IMR-90 (cell line): ENCODE measurements around the gene KANSL1L. TPM values are rescaled to one million over a fixed set of nuclear protein-coding genes. Genes with fewer than 3 reads are reported as not detected.

Experiments
- ATAC-seq: fragments of 200-7000 bp; cut with Tn5 transposase; 2 replicates; pipeline ENCODE4 v1.9.1; 2020; ENCODE audit warnings: low read depth, mild to moderate bottlenecking, moderate library complexity
- BruUV-seq: library from RNA; stranded (reverse); fragments of 400-500 nt; replicated peaks from 2 replicates; lab custom pipeline; 2021; lab: Mats Ljungman, UMichigan
- CTCF ChIA-PET: fragments of 300-600 bp; formaldehyde crosslinking; extraction: SDS; loops from one replicate; lab custom pipeline; 2021; ENCODE audit warnings: antibody characterized with exemption; lab: Yijun Ruan, JAX
- POLR2A ChIA-PET: fragments of 300-600 bp; sonication (Branson Sonifier 250); formaldehyde crosslinking; loops from one replicate; lab custom pipeline; 2022; ENCODE audit warnings: antibody characterized with exemption; ENCODE audit not compliant: unreplicated experiment; lab: Charles Lee
- DNase-seq: peaks from one replicate; pipeline ENCODE4 v3.0.0; 2013
- H2AFZ ChIP-seq: replicated peaks from 2 replicates; pipeline ENCODE3; 2013; ENCODE audit warnings: low read length, mild to moderate bottlenecking; ENCODE audit not compliant: poor library complexity
- H2AK5ac ChIP-seq: 2 replicates; pipeline ENCODE4 v1.6.1; 2013; ENCODE audit warnings: low read depth, low read length, inconsistent platforms
- H2AK9ac ChIP-seq: replicated peaks from 2 replicates; pipeline ENCODE3; 2013; ENCODE audit warnings: mild to moderate bottlenecking, low read depth, low read length, moderate library complexity; ENCODE audit not compliant: poor library complexity
- H2BK120ac ChIP-seq: 2 replicates; pipeline ENCODE4 v1.6.1; 2013; ENCODE audit warnings: low read depth, low read length, inconsistent platforms
- H2BK15ac ChIP-seq: 3 replicates; pipeline ENCODE4 v1.6.1; 2013; ENCODE audit warnings: low read depth, low read length, inconsistent platforms
- H2BK20ac ChIP-seq: 2 replicates; pipeline ENCODE4 v1.6.1; 2013; ENCODE audit warnings: low read depth, mild to moderate bottlenecking, inconsistent platforms, low read length, moderate library complexity
- H2BK5ac ChIP-seq: 2 replicates; pipeline ENCODE4 v1.6.1; 2013; ENCODE audit warnings: mild to moderate bottlenecking, low read depth, low read length, inconsistent platforms; ENCODE audit not compliant: poor library complexity, severe bottlenecking
- H3K14ac ChIP-seq: replicated peaks from 2 replicates; pipeline ENCODE4 v1.6.1; 2013; ENCODE audit warnings: low read depth, low read length, inconsistent platforms
- H3K18ac ChIP-seq: 2 replicates; pipeline ENCODE4 v1.6.1; 2013; ENCODE audit warnings: low read depth, low read length, control low read depth
- H3K23ac ChIP-seq: 2 replicates; pipeline ENCODE4 v1.6.1; 2013; ENCODE audit warnings: low read depth, low read length, inconsistent platforms
- H3K27ac ChIP-seq: 2 replicates; pipeline ENCODE4 v1.5.1; 2013; ENCODE audit warnings: mild to moderate bottlenecking, control low read depth, low read length; ENCODE audit not compliant: insufficient read depth
- H3K27me3 ChIP-seq: 2 replicates; pipeline ENCODE4 v1.6.1; 2013; ENCODE audit warnings: low read length; ENCODE audit not compliant: control insufficient read depth, insufficient read depth
- H3K36me3 ChIP-seq: 2 replicates; pipeline ENCODE4 v1.6.1; 2013; ENCODE audit warnings: low read length, mixed read lengths; ENCODE audit not compliant: control insufficient read depth, insufficient read depth
- H3K4ac ChIP-seq: 2 replicates; pipeline ENCODE4 v1.6.1; 2013; ENCODE audit warnings: low read depth, low read length, inconsistent platforms
- H3K4me1 ChIP-seq: 2 replicates; pipeline ENCODE4 v1.6.1; 2013; ENCODE audit warnings: low read length, mixed read lengths; ENCODE audit not compliant: control insufficient read depth, insufficient read depth
- H3K4me2 ChIP-seq: 2 replicates; pipeline ENCODE4 v1.6.1; 2013; ENCODE audit warnings: low read depth, mild to moderate bottlenecking, control low read depth, low read length, moderate library complexity
- H3K4me3 ChIP-seq: 2 replicates; pipeline ENCODE4 v1.5.1; 2013; ENCODE audit warnings: low read depth, mild to moderate bottlenecking, control low read depth, low read length, moderate library complexity; ENCODE audit not compliant: insufficient read depth
- H3K56ac ChIP-seq: 2 replicates; pipeline ENCODE4 v1.6.1; 2013; ENCODE audit warnings: low read length, inconsistent platforms; ENCODE audit not compliant: insufficient read depth; ENCODE audit errors: extremely low read depth
- H3K79me1 ChIP-seq, 2 experiments: 2 replicates each; pipeline ENCODE4 v1.6.1; 2013; ENCODE audit warnings: low read length in 2 of 2, inconsistent platforms in 1 of 2, low read depth in 1 of 2
- H3K9ac ChIP-seq: 2 replicates; pipeline ENCODE4 v1.6.1; 2013; ENCODE audit warnings: low read depth, low read length, control low read depth
- H3K9me1 ChIP-seq: 2 replicates; pipeline ENCODE4 v1.6.1; 2013; ENCODE audit warnings: low read length, inconsistent platforms; ENCODE audit not compliant: insufficient read depth
- H3K9me3 ChIP-seq: 2 replicates; pipeline ENCODE4 v1.6.1; 2013; ENCODE audit warnings: low read length; ENCODE audit not compliant: control insufficient read depth, insufficient read depth
- H4K20me1 ChIP-seq: 2 replicates; pipeline ENCODE4 v1.6.1; 2013; ENCODE audit warnings: low read length, inconsistent platforms; ENCODE audit not compliant: insufficient read depth
- H4K5ac ChIP-seq: 2 replicates; pipeline ENCODE4 v1.6.1; 2013; ENCODE audit warnings: mild to moderate bottlenecking, low read depth, low read length, control low read depth
- H4K8ac ChIP-seq, 2 experiments: 2 replicates each; pipeline ENCODE4 v1.6.1; 2013; ENCODE audit warnings: low read depth in 2 of 2, low read length in 2 of 2, control low read depth in 1 of 2, inconsistent platforms in 1 of 2
- H4K91ac ChIP-seq: 2 replicates; pipeline ENCODE4 v1.6.1; 2013; ENCODE audit warnings: low read depth, low read length, inconsistent platforms; ENCODE audit not compliant: insufficient read depth
- BHLHE40 ChIP-seq: fragments of 150-350 bp; IDR thresholded peaks from 2 replicates; pipeline ENCODE4 v1.6.1; 2016; ENCODE audit warnings: mild to moderate bottlenecking, low read depth, low read length
- CEBPB ChIP-seq: IDR thresholded peaks from 2 replicates; pipeline ENCODE4 v1.6.1; 2012; ENCODE audit warnings: low read depth, low read length, improper control_type of control experiment
- CHD1 ChIP-seq: IDR thresholded peaks from 2 replicates; pipeline ENCODE4 v1.6.1; 2012; ENCODE audit warnings: low read depth, low read length, improper control_type of control experiment
- FOS ChIP-seq: fragments of 150-350 bp; IDR thresholded peaks from 2 replicates; pipeline ENCODE4 v1.6.1; 2016; ENCODE audit warnings: low read depth, low read length
- MAFK ChIP-seq: IDR thresholded peaks from 2 replicates; pipeline ENCODE4 v1.6.1; 2012; ENCODE audit warnings: low read depth, low read length, improper control_type of control experiment
- MAZ ChIP-seq: IDR thresholded peaks from 2 replicates; pipeline ENCODE4 v1.6.1; 2012; ENCODE audit warnings: low read depth, mild to moderate bottlenecking, low read length, improper control_type of control experiment, moderate library complexity, borderline replicate concordance
- MXI1 ChIP-seq: IDR thresholded peaks from 2 replicates; pipeline ENCODE4 v1.6.1; 2012; ENCODE audit warnings: low read depth, mild to moderate bottlenecking, low read length, moderate library complexity, borderline replicate concordance
- NFE2L2 ChIP-seq: fragments of 150-350 bp; IDR thresholded peaks from 2 replicates; pipeline ENCODE4 v1.6.1; 2016; ENCODE audit warnings: low read depth, mild to moderate bottlenecking, low read length
- POLR2A ChIP-seq: IDR thresholded peaks from 2 replicates; pipeline ENCODE4 v1.6.1; 2012; ENCODE audit warnings: mild to moderate bottlenecking, low read depth, low read length
- RAD21 ChIP-seq: IDR thresholded peaks from 2 replicates; pipeline ENCODE4 v1.6.1; 2012; ENCODE audit warnings: low read length, improper control_type of control experiment
- RCOR1 ChIP-seq: IDR thresholded peaks from 2 replicates; pipeline ENCODE4 v1.6.1; 2012; ENCODE audit warnings: mild to moderate bottlenecking, low read length, improper control_type of control experiment; ENCODE audit not compliant: insufficient replicate concordance
- RFX5 ChIP-seq: IDR thresholded peaks from 2 replicates; pipeline ENCODE4 v1.8.0; 2012; ENCODE audit warnings: low read depth, mild to moderate bottlenecking, low read length, moderate library complexity
- SMC3 ChIP-seq: fragments of 150-350 bp; IDR thresholded peaks from 2 replicates; pipeline ENCODE4 v1.6.1; 2016; ENCODE audit warnings: low read depth, mild to moderate bottlenecking, antibody characterized with exemption, low read length, moderate library complexity
- WGBS, 2 experiments: methylation state at CpG; one replicate each; pipeline versions ENCODE4 v1.1.5 to v1.1.7; 2013; ENCODE audit warnings: missing lambda C conversion rate in 2 of 2; ENCODE audit not compliant: insufficient read length in 1 of 2; ENCODE audit errors: extremely low coverage in 2 of 2; 5-methylcytosine and 5-hydroxymethylcytosine counted together
- dilution Hi-C: fragments of 300-500 bp; cut with HindIII; formaldehyde crosslinking; loops from one replicate; pipeline ENCODE4 v1.14.3; 2018; ENCODE audit warnings: low sequenced_read_pairs; ENCODE audit not compliant: unreplicated experiment
- in situ Hi-C: fragments of 300-500 bp; cut with MboI; formaldehyde crosslinking; loops from 3 replicates; pipeline ENCODE4 v1.14.3; 2019; ENCODE audit warnings: low sequenced_read_pairs, inconsistent platforms, mixed read lengths
- intact Hi-C: fragments of 100-400 bp; cut with micrococcal nuclease; formaldehyde crosslinking; loops from 2 replicates; pipeline ENCODE4 v1.10.0; 2022
- polyA plus RNA-seq, 3 experiments: library from polyadenylated mRNA; depleted of rRNA; stranded (reverse); fragments of >200 nt; gene quantifications; 2 replicates each; pipeline ENCODE4 v1.2.3, GENCODE V29; 2012; ENCODE audit warnings: low replicate concordance in 1 of 3
- total RNA-seq: library from RNA; depleted of rRNA; stranded (reverse); fragments of >200 nt; gene quantifications from 2 replicates; pipeline ENCODE4 v1.2.3, GENCODE V29; 2012
- TF ChIP-seq, protein P1 (sequence below): conservative IDR thresholded peaks from 2 replicates; pipeline ENCODE4 v1.5.1; 2012; ENCODE audit warnings: mild to moderate bottlenecking, low read depth, low read length, improper control_type of control experiment
- TF ChIP-seq, protein P2 (sequence below): fragments of 150-350 bp; IDR thresholded peaks from 2 replicates; pipeline ENCODE4 v1.6.1; 2017; ENCODE audit warnings: mild to moderate bottlenecking, antibody characterized with exemption, low read length, low read depth
- TF ChIP-seq, protein P3 (sequence below): fragments of 150-350 bp; IDR thresholded peaks from 2 replicates; pipeline ENCODE4 v1.6.1; 2016; ENCODE audit warnings: low read depth, mild to moderate bottlenecking, low read length, moderate library complexity, borderline replicate concordance

The KANSL1L gene
- total and polyA plus RNA-seq, 2 of the 4 experiments (the other 2 are of a cell fraction): 3.1 to 7.2 TPM

DNA sequence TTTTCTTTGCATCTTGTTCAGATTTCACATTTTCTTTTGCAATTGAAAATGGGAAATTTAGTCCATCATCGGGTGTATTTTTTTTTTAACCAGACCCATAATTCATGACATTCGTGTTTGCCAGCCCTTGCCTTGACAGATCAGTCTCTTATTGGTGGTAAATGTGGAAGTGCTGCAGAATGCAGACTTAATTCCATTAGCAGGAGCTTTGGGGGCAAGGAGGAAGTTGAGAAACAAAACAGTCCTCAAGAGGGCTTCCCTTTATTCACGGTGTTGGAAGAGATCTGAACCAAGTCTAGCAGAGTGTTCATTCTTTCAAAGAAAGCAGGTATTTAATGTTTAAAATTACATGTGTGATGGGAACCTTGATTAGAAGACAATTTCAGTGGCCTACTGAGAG lies 185.3 kb downstream of the KANSL1L start:
- no peak overlapping the region for H3K23ac ChIP-seq
- H2AFZ ChIP-seq: no peak overlapping the region
- H2BK15ac ChIP-seq: no peak overlapping the region
- no peaks in the 10 kb centered on the region for H3K4me1 ChIP-seq
- H3K36me3 ChIP-seq: no peaks in the 10 kb centered on the region
- no peaks in the 10 kb centered on the region; the same call in none of the 2 replicates for H3K27me3 ChIP-seq
- H3K56ac ChIP-seq: no peak overlapping the region
- no peak overlapping the region for H2BK20ac ChIP-seq
- DNase-seq (no peak), ATAC-seq (no peak)
- in situ Hi-C loops (no loop called here), dilution Hi-C loops (no loop called here), intact Hi-C loops (no loop called here)
- H2BK5ac ChIP-seq: no peak overlapping the region
- no peaks in the 10 kb centered on the region for H3K79me1 ChIP-seq
- no TSS peak for BruUV-seq
- WGBS, 2 experiments: no CpG with 5 or more reads among the region's 3 CpGs
- no peak overlapping the region for H3K18ac ChIP-seq
- no peak overlapping the region for H3K4me2 ChIP-seq
- POLR2A ChIA-PET: no interaction called here
- no peak overlapping the region for H2AK9ac ChIP-seq
- no peak overlapping the region for H3K9ac ChIP-seq
- H3K9me1 ChIP-seq: no peaks in the 10 kb centered on the region
- H4K5ac ChIP-seq: no peak overlapping the region
- H2BK120ac ChIP-seq: no peak overlapping the region
- no peaks in the 10 kb centered on the region for H3K9me3 ChIP-seq
- no peak overlapping the region for H3K27ac ChIP-seq
- no peak overlapping the region for H3K4ac ChIP-seq
- H4K8ac ChIP-seq: no peak overlapping the region
- CTCF ChIA-PET: no interaction called here
- no peak for TF ChIP-seq MXI1
- TF ChIP-seq MAFK: no peak
- TF ChIP-seq BHLHE40: no peak
- TF ChIP-seq FOS: no peak
- TF ChIP-seq RCOR1: no peak
- no peak for TF ChIP-seq MAZ
- TF ChIP-seq CHD1: no peak
- TF ChIP-seq, protein P1, sequence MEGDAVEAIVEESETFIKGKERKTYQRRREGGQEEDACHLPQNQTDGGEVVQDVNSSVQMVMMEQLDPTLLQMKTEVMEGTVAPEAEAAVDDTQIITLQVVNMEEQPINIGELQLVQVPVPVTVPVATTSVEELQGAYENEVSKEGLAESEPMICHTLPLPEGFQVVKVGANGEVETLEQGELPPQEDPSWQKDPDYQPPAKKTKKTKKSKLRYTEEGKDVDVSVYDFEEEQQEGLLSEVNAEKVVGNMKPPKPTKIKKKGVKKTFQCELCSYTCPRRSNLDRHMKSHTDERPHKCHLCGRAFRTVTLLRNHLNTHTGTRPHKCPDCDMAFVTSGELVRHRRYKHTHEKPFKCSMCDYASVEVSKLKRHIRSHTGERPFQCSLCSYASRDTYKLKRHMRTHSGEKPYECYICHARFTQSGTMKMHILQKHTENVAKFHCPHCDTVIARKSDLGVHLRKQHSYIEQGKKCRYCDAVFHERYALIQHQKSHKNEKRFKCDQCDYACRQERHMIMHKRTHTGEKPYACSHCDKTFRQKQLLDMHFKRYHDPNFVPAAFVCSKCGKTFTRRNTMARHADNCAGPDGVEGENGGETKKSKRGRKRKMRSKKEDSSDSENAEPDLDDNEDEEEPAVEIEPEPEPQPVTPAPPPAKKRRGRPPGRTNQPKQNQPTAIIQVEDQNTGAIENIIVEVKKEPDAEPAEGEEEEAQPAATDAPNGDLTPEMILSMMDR: no peak
- no peak for TF ChIP-seq RAD21
- no peak for TF ChIP-seq RFX5
- TF ChIP-seq CEBPB: no peak
- no peak for TF ChIP-seq NFE2L2
- TF ChIP-seq, protein P2, sequence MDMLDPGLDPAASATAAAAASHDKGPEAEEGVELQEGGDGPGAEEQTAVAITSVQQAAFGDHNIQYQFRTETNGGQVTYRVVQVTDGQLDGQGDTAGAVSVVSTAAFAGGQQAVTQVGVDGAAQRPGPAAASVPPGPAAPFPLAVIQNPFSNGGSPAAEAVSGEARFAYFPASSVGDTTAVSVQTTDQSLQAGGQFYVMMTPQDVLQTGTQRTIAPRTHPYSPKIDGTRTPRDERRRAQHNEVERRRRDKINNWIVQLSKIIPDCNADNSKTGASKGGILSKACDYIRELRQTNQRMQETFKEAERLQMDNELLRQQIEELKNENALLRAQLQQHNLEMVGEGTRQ: no peak
- no peak for TF ChIP-seq POLR2A
- TF ChIP-seq, protein P3, sequence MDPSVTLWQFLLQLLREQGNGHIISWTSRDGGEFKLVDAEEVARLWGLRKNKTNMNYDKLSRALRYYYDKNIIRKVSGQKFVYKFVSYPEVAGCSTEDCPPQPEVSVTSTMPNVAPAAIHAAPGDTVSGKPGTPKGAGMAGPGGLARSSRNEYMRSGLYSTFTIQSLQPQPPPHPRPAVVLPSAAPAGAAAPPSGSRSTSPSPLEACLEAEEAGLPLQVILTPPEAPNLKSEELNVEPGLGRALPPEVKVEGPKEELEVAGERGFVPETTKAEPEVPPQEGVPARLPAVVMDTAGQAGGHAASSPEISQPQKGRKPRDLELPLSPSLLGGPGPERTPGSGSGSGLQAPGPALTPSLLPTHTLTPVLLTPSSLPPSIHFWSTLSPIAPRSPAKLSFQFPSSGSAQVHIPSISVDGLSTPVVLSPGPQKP: no peak
- TF ChIP-seq SMC3: no peak
- H4K20me1 ChIP-seq: no peaks in the 10 kb centered on the region
- no peak overlapping the region for H2AK5ac ChIP-seq
- no peak overlapping the region for H4K91ac ChIP-seq
- H3K14ac ChIP-seq: no peak overlapping the region
- H3K4me3 ChIP-seq: no peak overlapping the region
